ENCODE data around the gene MIGA2. TPM values are rescaled to one million over a fixed set of nuclear protein-coding genes. Genes with fewer than 3 reads are reported as not detected.

The MIGA2 gene
- total and polyA plus RNA-seq, 9 of the 15 experiments (the other 6 are each of a cell fraction or from before 2014, with no cell fraction given): 0.15 to 54.1 (median 18.0) TPM

- TF ChIP-seq TEAD4 (IDR thresholded peaks at IDR 0.05; ENCODE audit: low read length) (no peak), TEAD4 (CRISPR knock-in tag; IDR thresholded peaks at IDR 0.05; ENCODE audit: borderline replicate concordance) (peak; percentile 38; the same call in 1 of the 2 replicates), ZNF584 (CRISPR knock-in tag; IDR thresholded peaks at IDR 0.05; ENCODE audit: low read depth) (0 out of 2 replicates have a peak, but pooled peaks have one; percentile 43), THRB (CRISPR knock-in tag; conservative IDR thresholded peaks at IDR 0.05) (no peak), HSF4 (CRISPR knock-in tag; IDR thresholded peaks at IDR 0.05; ENCODE audit: borderline replicate concordance) (no peak), NFRKB (IDR thresholded peaks at IDR 0.05; ENCODE audit: low read depth) (peak; percentile 21), HDAC3 (IDR thresholded peaks at IDR 0.05; ENCODE audit: borderline replicate concordance, partially characterized antibody) (no peak), YY1 (IDR thresholded peaks at IDR 0.05; ENCODE audit: borderline replicate concordance in 1 of 3, control insufficient read depth in 1 of 3, extremely low read depth in 1 of 3, insufficient read depth in 3 of 3, insufficient read length in 1 of 3, insufficient replicate concordance in 2 of 3, low read depth in 1 of 3, low read length in 2 of 3) (peak in 1 of 3 experiments; percentile 2), ZNF507 (tag; conservative IDR thresholded peaks at IDR 0.05) (no peak), ELF4 (CRISPR knock-in tag; IDR thresholded peaks at IDR 0.05) (0 out of 2 replicates have a peak, but pooled peaks have one; percentile 4), IRF1 (CRISPR knock-in tag; IDR thresholded peaks at IDR 0.05; ENCODE audit: borderline replicate concordance) (no peak), MCM5 (IDR thresholded peaks at IDR 0.05; ENCODE audit: low read depth) (no peak), CXXC5 (CRISPR knock-in tag; IDR thresholded peaks at IDR 0.05) (no peak), TAF7 (tag; IDR thresholded peaks at IDR 0.05) (peak; percentile 88), HDAC1 (IDR thresholded peaks at IDR 0.05) (peak in 1 of 2 experiments; percentile 58; a peak in 1 of 4 replicates), PHF8 (IDR thresholded peaks at IDR 0.05; ENCODE audit: borderline replicate concordance, low read length) (peak; percentile 63; the same call in 1 of the 2 replicates), EGR1 (conservative IDR thresholded peaks at IDR 0.05) (peak; percentile 33; the same call in 1 of the 2 replicates), ZNF668 (CRISPR knock-in tag; IDR thresholded peaks at IDR 0.05) (no peak), SREBF2 (CRISPR knock-in tag; IDR thresholded peaks at IDR 0.05) (0 out of 2 replicates have a peak, but pooled peaks have one; percentile 36), ZBTB2 (IDR thresholded peaks at IDR 0.05) (no peak), SMARCE1 (IDR thresholded peaks at IDR 0.05) (peak; percentile 46; the same call in 1 of the 2 replicates), JUN (IDR thresholded peaks at IDR 0.05; ENCODE audit: borderline replicate concordance, low read depth, low read length) (no peak), JUN (CRISPR knock-in tag; IDR thresholded peaks at IDR 0.05; ENCODE audit: borderline replicate concordance) (0 out of 2 replicates have a peak, but pooled peaks have one; percentile 40), NR2F6 (CRISPR knock-in tag; IDR thresholded peaks at IDR 0.05) (no peak)
Measured at GRCh38 chr9:129111528-129112151, 75.2 kb downstream of the MIGA2 start (continued).
